ENCODE data around the gene ZNF605. TPM values are rescaled to one million over a fixed set of nuclear protein-coding genes. Genes with fewer than 3 reads are reported as not detected.

The ZNF605 gene
- total RNA-seq, 1 experiment from 2014 or later: 20.6 TPM

- peak overlapping the region; percentile 82 to 85 for H3K4me3 ChIP-seq (ENCODE audit: low read depth in 2 of 2, low read length in 2 of 2)
- peak; percentile 66 for ATAC-seq
- H3K27ac ChIP-seq (ENCODE audit: low read length): peak overlapping the region; percentile 93
- TF ChIP-seq REST (IDR thresholded peaks at IDR 0.05; ENCODE audit: insufficient read depth in 1 of 2, low read depth in 2 of 2, low read length in 1 of 2) (no peak), CTCF (IDR thresholded peaks at IDR 0.05) (no peak), SIN3A (IDR thresholded peaks at IDR 0.05; ENCODE audit: borderline replicate concordance, insufficient read depth, low read depth, low read length) (0 out of 2 replicates have a peak, but pooled peaks have one; percentile 14), TCF7L2 (IDR thresholded peaks at IDR 0.05; ENCODE audit: low read depth, low read length) (no peak)
- CTCF ChIA-PET: no interaction called here
- POLR2A ChIA-PET: interaction anchor here (0.7 kb wide), 1 partner anchor 20 kb away, joined by 4 read pairs; no protein-coding TSS in a partner anchor
- in situ Hi-C loops (cut with HindIII; ENCODE audit: low pct_unique_long_range_greater_than_20kb, low sequenced_read_pairs): no loop called here
- H3K36me3 ChIP-seq (ENCODE audit: control insufficient read depth, insufficient read depth, low read length): no peaks in the 10 kb centered on the region
- peaks cover 28% of the 10 kb centered on the region; the same call in 1 of the 2 replicates for H3K9me3 ChIP-seq (ENCODE audit: control insufficient read depth, insufficient read depth, low read depth, low read length)
- TSS peak; percentile 89 for BruUV-seq (replicated peaks)
- H3K4me1 ChIP-seq (ENCODE audit: control insufficient read depth, insufficient read depth, low read length): 0 out of 2 replicates have a peak, but pooled peaks cover 6% of the 10 kb centered on the region
- H3K27me3 ChIP-seq (ENCODE audit: control insufficient read depth, insufficient read depth, low read length): no peaks in the 10 kb centered on the region
- intact Hi-C loops (cut with micrococcal nuclease; ENCODE audit: unreplicated experiment): no loop called here
- DNase-seq (ENCODE audit: low read depth, low spot score): peak; percentile 8
Observed at GRCh38 chr12:132955094-132956010, 754 bp downstream of the ZNF605 start.

- ChIA-PET CTCF (no interaction called here), POLR2A (interaction anchor here (0.7 kb wide), 1 partner anchor 19 kb away, joined by 4 read pairs; no protein-coding TSS in a partner anchor)
- DNase-seq (ENCODE audit: low read depth, low spot score) (no peak), ATAC-seq (peak; percentile 28)
- Histone ChIP-seq H3K27ac (ENCODE audit: low read length) (peak overlapping the region; percentile 93), H3K27me3 (ENCODE audit: control insufficient read depth, insufficient read depth, low read length) (no peaks in the 10 kb centered on the region), H3K4me1 (ENCODE audit: control insufficient read depth, insufficient read depth, low read length) (0 out of 2 replicates have a peak, but pooled peaks cover 6% of the 10 kb centered on the region), H3K4me3 (ENCODE audit: low read depth in 2 of 2, low read length in 2 of 2) (peak overlapping the region; percentile 82 to 85), H3K9me3 (ENCODE audit: control insufficient read depth, insufficient read depth, low read depth, low read length) (peaks cover 36% of the 10 kb centered on the region; the same call in 1 of the 2 replicates), H3K36me3 (ENCODE audit: control insufficient read depth, insufficient read depth, low read length) (no peaks in the 10 kb centered on the region)
- BruUV-seq (replicated peaks): no TSS peak
- intact Hi-C loops (cut with micrococcal nuclease; ENCODE audit: unreplicated experiment): no loop called here
- no peak for TF ChIP-seq TCF7L2 (IDR thresholded peaks at IDR 0.05; ENCODE audit: low read depth, low read length)
- TF ChIP-seq REST (IDR thresholded peaks at IDR 0.05; ENCODE audit: insufficient read depth in 1 of 2, low read depth in 2 of 2, low read length in 1 of 2): no peak
- TF ChIP-seq POLR2AphosphoS5 (IDR thresholded peaks at IDR 0.05; ENCODE audit: low read depth, low read length): no peak
- TF ChIP-seq SIN3A (IDR thresholded peaks at IDR 0.05; ENCODE audit: borderline replicate concordance, insufficient read depth, low read depth, low read length): no peak
- no peak for TF ChIP-seq CTCF (IDR thresholded peaks at IDR 0.05)
- in situ Hi-C loops (cut with HindIII; ENCODE audit: low pct_unique_long_range_greater_than_20kb, low sequenced_read_pairs): no loop called here
Observed at GRCh38 chr12:132954471-132955048, 1.5 kb downstream of the ZNF605 start.

All from Panc1 (cell line).